Kidney (tissue), 14 donors: ENCODE measurements around the gene DNAJC10. TPM values are rescaled to one million over a fixed set of nuclear protein-coding genes. Genes with fewer than 3 reads are reported as not detected.

Source experiments
- DNase-seq, 5 donors: peaks; one replicate each; pipeline ENCODE4 v3.0.0-alpha.2; 2013 to 2020
- FAIRE-seq: peaks from 2 replicates; lab custom pipeline; 2012; peaks lifted over from hg19 to GRCh38; lab: Jason Lieb, UNC
- H3K27ac ChIP-seq, 2 donors: one replicate each; pipeline ENCODE4 v1.7.0; 2013; ENCODE audit warnings: low read depth in 2 of 2, low read length in 2 of 2, inconsistent platforms in 1 of 2
- H3K27me3 ChIP-seq: one replicate; pipeline ENCODE4 v1.7.1; 2013; ENCODE audit warnings: low read length, inconsistent platforms; ENCODE audit not compliant: control insufficient read depth, insufficient read depth
- H3K36me3 ChIP-seq, 3 donors: one replicate each; pipeline versions ENCODE4 v1.7.0 to v1.7.1; 2013; ENCODE audit warnings: low read length in 3 of 3, control low read depth in 1 of 3, inconsistent platforms in 1 of 3; ENCODE audit not compliant: insufficient read depth in 3 of 3, control insufficient read depth in 2 of 3
- H3K4me1 ChIP-seq, 3 donors: one replicate each; pipeline versions ENCODE4 v1.7.0 to v1.7.1; 2013; ENCODE audit warnings: low read length in 3 of 3, inconsistent platforms in 1 of 3, low read depth in 1 of 3; ENCODE audit not compliant: control insufficient read depth in 2 of 3, insufficient read depth in 2 of 3
- H3K4me3 ChIP-seq, 3 donors: one replicate each; pipeline versions ENCODE4 v1.7.0 to v1.8.1; 2013; ENCODE audit warnings: low read length in 3 of 3, control low read depth in 1 of 3, inconsistent platforms in 1 of 3
- H3K9ac ChIP-seq, 3 donors: one replicate each; pipeline versions ENCODE4 v1.7.0 to v1.7.1; 2013; ENCODE audit warnings: low read length in 3 of 3, control low read depth in 1 of 3, inconsistent platforms in 1 of 3
- H3K9me3 ChIP-seq, 3 donors: one replicate each; pipeline versions ENCODE4 v1.7.0 to v1.7.1; 2013; ENCODE audit warnings: low read length in 3 of 3, control low read depth in 1 of 3, inconsistent platforms in 1 of 3; ENCODE audit not compliant: control insufficient read depth in 2 of 3, insufficient read depth in 1 of 3
- intact Hi-C: fragments of 100-400 bp; cut with DNase I; formaldehyde crosslinking; loops from one replicate; pipeline ENCODE4 v1.11.1; 2022
- polyA plus RNA-seq: library from polyadenylated mRNA; stranded (reverse); fragments of 350-450 nt; fragmentation: Illumina TruSeq; extraction: RNeasy Lipid Tissue Mini Kit (QIAGEN cat#74804); gene quantifications from one replicate; pipeline ENCODE4 v1.2.3, GENCODE V29; 2014; ENCODE audit warnings: low read depth, low replicate concordance; ENCODE audit not compliant: insufficient read depth
- total RNA-seq: library from RNA; stranded (reverse); fragmentation: NEBNext Ultra II Directional; extraction: Animal tissue kit (Norgen Biotek cat#: 25700); gene quantifications from one replicate; pipeline ENCODE4 v1.2.1, GENCODE V29; 2021
- TF ChIP-seq, protein P1 (sequence below): IDR thresholded peaks from 3 replicates; pipeline ENCODE4 v1.5.1; 2012; ENCODE audit warnings: mild to moderate bottlenecking, moderate library complexity, borderline replicate concordance; ENCODE audit not compliant: insufficient read depth; ENCODE audit errors: extremely low read depth
- donor health status: control.
- donor health status: control.
- donor health status: control.
- donor health status: control.
- donor health status: control.
- donor health status: DM: yes; HTN: yes; CAD: no.
- donor health status: Normal renal cell carcinoma (clear cell type).

DNAJC10 gene
- total and polyA plus RNA-seq, 2 donors from 2014 or later: 30.1 to 127 TPM

DNA sequence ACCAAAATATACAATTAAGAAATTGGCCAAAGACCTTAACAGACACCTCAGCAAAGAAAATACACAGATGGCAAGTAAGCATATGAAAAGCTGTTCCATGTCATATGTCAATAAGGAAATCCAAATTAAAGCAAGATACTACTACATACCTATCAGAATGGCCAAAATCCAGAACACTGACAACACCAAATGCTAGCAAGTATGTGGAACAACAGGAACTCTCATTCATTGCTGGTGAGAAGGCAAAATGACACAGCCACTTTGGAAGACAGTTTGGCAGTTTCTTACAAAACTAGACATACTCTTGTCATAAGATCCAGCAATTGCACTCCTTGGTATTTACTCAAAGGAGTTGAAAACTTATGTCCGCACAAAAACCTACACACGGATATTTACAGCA is 20.3 kb upstream of the DNAJC10 start:
- intact Hi-C loops: no loop called here
- Histone ChIP-seq H3K4me1 (no peaks in the 10 kb centered on the region), H3K9me3 (no peaks in the 10 kb centered on the region), H3K4me3 (no peak overlapping the region), H3K27me3 (no peaks in the 10 kb centered on the region), H3K36me3 (no peaks in the 10 kb centered on the region), H3K9ac (no peak overlapping the region), H3K27ac (no peak overlapping the region)
- DNase-seq (no peak), FAIRE-seq (no peak)
- TF ChIP-seq, protein P1, sequence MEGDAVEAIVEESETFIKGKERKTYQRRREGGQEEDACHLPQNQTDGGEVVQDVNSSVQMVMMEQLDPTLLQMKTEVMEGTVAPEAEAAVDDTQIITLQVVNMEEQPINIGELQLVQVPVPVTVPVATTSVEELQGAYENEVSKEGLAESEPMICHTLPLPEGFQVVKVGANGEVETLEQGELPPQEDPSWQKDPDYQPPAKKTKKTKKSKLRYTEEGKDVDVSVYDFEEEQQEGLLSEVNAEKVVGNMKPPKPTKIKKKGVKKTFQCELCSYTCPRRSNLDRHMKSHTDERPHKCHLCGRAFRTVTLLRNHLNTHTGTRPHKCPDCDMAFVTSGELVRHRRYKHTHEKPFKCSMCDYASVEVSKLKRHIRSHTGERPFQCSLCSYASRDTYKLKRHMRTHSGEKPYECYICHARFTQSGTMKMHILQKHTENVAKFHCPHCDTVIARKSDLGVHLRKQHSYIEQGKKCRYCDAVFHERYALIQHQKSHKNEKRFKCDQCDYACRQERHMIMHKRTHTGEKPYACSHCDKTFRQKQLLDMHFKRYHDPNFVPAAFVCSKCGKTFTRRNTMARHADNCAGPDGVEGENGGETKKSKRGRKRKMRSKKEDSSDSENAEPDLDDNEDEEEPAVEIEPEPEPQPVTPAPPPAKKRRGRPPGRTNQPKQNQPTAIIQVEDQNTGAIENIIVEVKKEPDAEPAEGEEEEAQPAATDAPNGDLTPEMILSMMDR: no peak

DNA sequence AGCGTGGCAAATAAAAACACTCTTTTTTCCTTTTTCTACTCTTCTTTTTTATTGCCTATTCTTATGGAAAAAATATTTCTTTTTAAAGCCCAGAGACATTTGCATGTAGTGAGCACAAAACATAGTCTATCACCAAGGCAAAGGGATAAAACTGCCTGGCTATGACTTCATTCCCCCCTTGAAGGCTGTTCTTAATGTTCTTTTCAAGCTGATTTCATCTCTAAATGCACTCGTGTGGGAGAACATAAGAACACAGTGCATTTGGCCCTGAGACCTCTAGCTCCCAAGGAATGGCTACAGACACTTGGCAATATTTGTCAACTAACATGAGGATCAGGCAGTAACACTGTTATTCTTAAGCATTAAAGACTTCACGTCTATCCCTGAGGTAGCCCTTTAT is 17.4 kb upstream of the DNAJC10 start:
- intact Hi-C loops: no loop called here

DNA sequence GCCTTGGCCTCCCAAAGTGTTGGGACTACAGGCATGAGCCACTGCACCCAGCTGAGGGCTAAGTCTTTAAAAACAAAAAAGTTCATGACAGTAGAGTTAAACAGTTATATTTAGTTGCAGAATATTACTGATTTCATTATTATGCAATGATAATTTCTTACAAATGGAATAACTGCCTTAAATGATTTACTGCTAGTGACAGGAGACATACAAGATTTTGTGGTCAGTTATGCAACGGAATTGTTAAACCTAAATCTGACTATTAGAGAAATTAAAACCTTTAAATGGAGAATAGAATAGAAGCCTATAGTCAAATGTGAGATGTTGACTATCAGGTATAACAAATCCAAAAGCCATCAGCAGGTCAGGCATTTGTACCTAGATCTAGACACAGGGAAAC is 10.3 kb upstream of the DNAJC10 start:
- H3K4me3 ChIP-seq: no peak overlapping the region
- no peaks in the 10 kb centered on the region for H3K9me3 ChIP-seq
- no peaks in the 10 kb centered on the region for H3K4me1 ChIP-seq
- no peak overlapping the region for H3K9ac ChIP-seq
- DNase-seq (no peak), FAIRE-seq (no peak)
- H3K27me3 ChIP-seq: no peaks in the 10 kb centered on the region
- intact Hi-C loops: no loop called here
- TF ChIP-seq, protein P1: no peak
- H3K36me3 ChIP-seq: no peaks in the 10 kb centered on the region
- no peak overlapping the region for H3K27ac ChIP-seq

More for the DNA sequence above, 17.4 kb upstream of the DNAJC10 start:
- TF ChIP-seq, protein P1: no peak
- no peak overlapping the region for H3K27ac ChIP-seq
- no peaks in the 10 kb centered on the region for H3K36me3 ChIP-seq
- FAIRE-seq: no peak
- H3K4me1 ChIP-seq: no peaks in the 10 kb centered on the region
- H3K9me3 ChIP-seq: no peaks in the 10 kb centered on the region
- no peak for DNase-seq
- H3K9ac ChIP-seq: no peak overlapping the region
- H3K4me3 ChIP-seq: no peak overlapping the region
- H3K27me3 ChIP-seq: no peaks in the 10 kb centered on the region

DNA sequence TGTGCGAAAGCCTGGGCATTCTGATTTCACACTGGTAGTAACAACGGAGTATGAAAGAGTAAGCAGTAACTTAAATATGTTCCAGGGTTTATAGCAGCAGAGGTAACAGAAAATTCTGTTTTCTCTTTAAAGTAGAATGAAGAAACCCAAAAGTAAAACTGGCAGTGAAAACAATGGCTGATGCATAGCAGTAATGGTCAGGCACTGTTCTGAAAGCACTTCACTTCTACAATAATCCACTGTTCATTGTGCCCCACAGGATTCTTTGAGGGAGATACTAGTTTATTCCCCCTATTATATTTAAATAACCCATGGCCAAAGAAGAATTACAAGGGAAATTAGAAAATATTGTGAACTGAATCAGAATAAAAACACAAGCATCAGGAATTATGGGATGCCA is 9.3 kb upstream of the DNAJC10 start:
- no peak for FAIRE-seq
- no peak overlapping the region for H3K9ac ChIP-seq
- H3K4me3 ChIP-seq: no peak overlapping the region
- no peaks in the 10 kb centered on the region for H3K9me3 ChIP-seq
- H3K36me3 ChIP-seq: no peaks in the 10 kb centered on the region
- no peak overlapping the region for H3K27ac ChIP-seq
- H3K27me3 ChIP-seq: no peaks in the 10 kb centered on the region
- TF ChIP-seq, protein P1: no peak
- DNase-seq: no peak
- intact Hi-C loops: no loop called here
- H3K4me1 ChIP-seq: no peaks in the 10 kb centered on the region
